ENCODE results near the gene MON2. TPM values are rescaled to one million over a fixed set of nuclear protein-coding genes. Genes with fewer than 3 reads are reported as not detected.

The MON2 gene
- total and polyA plus RNA-seq, 12 donors = 13.9 to 78.2 (median 41.4) TPM

GRCh38 chr12:62468397-62468796, 1.8 kb downstream of the MON2 start:
- intact Hi-C loops (cut with DNase I) = no loop called here
- H3K4me3 ChIP-seq = peak overlapping the region in 1 of 4 donors; percentile 89
- DNase-seq = no peak
- WGBS, 4 donors = 84 to 91% (median 91%) methylated on average over 2 of the region's 2 CpGs
- H3K27me3 ChIP-seq = no peaks in the 10 kb centered on the region
- H3K27ac ChIP-seq = no peak overlapping the region
- H3K9me3 ChIP-seq (replicated peaks in 1 of 3) = no peaks in the 10 kb centered on the region
- H3K4me1 ChIP-seq (replicated peaks in 1 of 2) = peaks cover 4 to 36% of the 10 kb centered on the region in 2 donors
- TF ChIP-seq POLR2A (IDR thresholded peaks at IDR 0.05) (no peak), CTCF (IDR thresholded peaks at IDR 0.05) (no peak)
- H3K36me3 ChIP-seq (replicated peaks in 1 of 2) = no peaks in the 10 kb centered on the region

- Histone ChIP-seq H3K4me1 (replicated peaks in 1 of 2) (peaks cover 4 to 36% of the 10 kb centered on the region in 2 donors), H3K4me3 (peak overlapping the region in 1 of 4 donors; percentile 89), H3K9me3 (replicated peaks in 1 of 3) (no peaks in the 10 kb centered on the region), H3K27ac (no peak overlapping the region), H3K36me3 (replicated peaks in 1 of 2) (no peaks in the 10 kb centered on the region), H3K27me3 (no peaks in the 10 kb centered on the region)
- DNase-seq = no peak
- no peak for TF ChIP-seq CTCF (IDR thresholded peaks at IDR 0.05)
- TF ChIP-seq POLR2A (IDR thresholded peaks at IDR 0.05) = no peak
- intact Hi-C loops (cut with DNase I) = no loop called here
- 86 to 90% (median 88%) methylated on average over 8 of the region's 8 CpGs for WGBS, 4 donors
Measured at GRCh38 chr12:62468935-62469334, 2.3 kb downstream of the MON2 start.

- Histone ChIP-seq H3K4me1 (replicated peaks in 1 of 2) (peaks cover 4 to 36% of the 10 kb centered on the region in 2 donors), H3K27me3 (no peaks in the 10 kb centered on the region), H3K36me3 (replicated peaks in 1 of 2) (no peaks in the 10 kb centered on the region), H3K4me3 (peak overlapping the region in 1 of 4 donors; percentile 5), H3K27ac (no peak overlapping the region), H3K9me3 (replicated peaks in 1 of 3) (no peaks in the 10 kb centered on the region)
- TF ChIP-seq CTCF (IDR thresholded peaks at IDR 0.05) (no peak), POLR2A (IDR thresholded peaks at IDR 0.05) (no peak)
- DNase-seq = no peak
- WGBS, 4 donors = 91 to 95% (median 93%) methylated on average over 2 of the region's 2 CpGs
- intact Hi-C loops (cut with DNase I) = no loop called here
Measured at GRCh38 chr12:62469704-62470103, 3.1 kb downstream of the MON2 start.

- H3K27me3 ChIP-seq = no peaks in the 10 kb centered on the region
- no peak for DNase-seq
- peaks cover 4 to 36% of the 10 kb centered on the region in 2 donors for H3K4me1 ChIP-seq (replicated peaks in 1 of 2)
- no peaks in the 10 kb centered on the region for H3K9me3 ChIP-seq (replicated peaks in 1 of 3)
- WGBS, 4 donors = 79 to 89% (median 83%) methylated on average over 4 of the region's 4 CpGs
- TF ChIP-seq CTCF (IDR thresholded peaks at IDR 0.05) = no peak
- TF ChIP-seq POLR2A (IDR thresholded peaks at IDR 0.05) = no peak
- no peak overlapping the region for H3K27ac ChIP-seq
- intact Hi-C loops (cut with DNase I) = no loop called here
- no peaks in the 10 kb centered on the region for H3K36me3 ChIP-seq (replicated peaks in 1 of 2)
- H3K4me3 ChIP-seq = no peak overlapping the region
Measured at GRCh38 chr12:62471734-62472133, 5.1 kb downstream of the MON2 start.
